Posterior vena cava (tissue), 2 donors: Measurements from ENCODE around the gene DPP10. TPM values are rescaled to one million over a fixed set of nuclear protein-coding genes. Genes with fewer than 3 reads are reported as not detected.

ENCODE experiments used
- DNase-seq: peaks from one replicate; pipeline ENCODE4 v3.0.0-alpha.2; 2020; ENCODE audit warnings: low spot score
- intact Hi-C, 2 donors: fragments of 100-400 bp; cut with DNase I; formaldehyde crosslinking; loops; one replicate each; pipeline versions ENCODE4 v1.14.1 to v1.14.2; 2022 to 2023
- total RNA-seq, 2 donors: library from RNA; stranded (reverse); fragmentation: NEBNext Ultra II Directional; extraction: Animal tissue kit (Norgen Biotek cat#: 25700); gene quantifications; one replicate each; pipeline ENCODE4 v1.2.1, GENCODE V29; 2021
- donor health status: DM: yes; HTN: yes; CAD: no.
- donor health status: DM: yes; HTN: yes; CAD: no.

Gene DPP10
- total RNA-seq, 2 donors from 2014 or later, result not detected

- DNase-seq, result no peak
- intact Hi-C loops, result no loop called here
Measured at GRCh38 chr2:114553027-114553426, 110.6 kb downstream of the DPP10 start.

DNA sequence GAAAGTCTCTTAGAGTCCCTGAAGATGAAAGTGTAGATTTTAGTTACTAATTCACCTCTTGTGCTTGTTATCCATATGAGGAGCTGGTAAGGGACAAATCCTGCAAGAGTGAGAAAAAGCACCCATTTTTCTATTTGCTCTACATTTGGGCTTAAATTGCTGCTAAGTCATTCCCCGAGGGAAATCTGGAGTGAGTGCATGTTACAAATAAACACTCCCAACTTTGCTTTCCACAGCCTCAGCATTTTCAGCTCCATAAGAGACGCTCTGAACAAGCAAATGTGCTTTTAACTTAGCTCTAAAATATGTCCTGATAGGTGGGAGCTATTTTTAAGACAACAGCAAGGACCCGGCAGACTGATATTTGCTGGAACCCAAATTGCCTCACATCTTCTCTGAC is 126.7 kb downstream of the DPP10 start:
- intact Hi-C loops, result no loop called here
- DNase-seq, result no peak

DNA sequence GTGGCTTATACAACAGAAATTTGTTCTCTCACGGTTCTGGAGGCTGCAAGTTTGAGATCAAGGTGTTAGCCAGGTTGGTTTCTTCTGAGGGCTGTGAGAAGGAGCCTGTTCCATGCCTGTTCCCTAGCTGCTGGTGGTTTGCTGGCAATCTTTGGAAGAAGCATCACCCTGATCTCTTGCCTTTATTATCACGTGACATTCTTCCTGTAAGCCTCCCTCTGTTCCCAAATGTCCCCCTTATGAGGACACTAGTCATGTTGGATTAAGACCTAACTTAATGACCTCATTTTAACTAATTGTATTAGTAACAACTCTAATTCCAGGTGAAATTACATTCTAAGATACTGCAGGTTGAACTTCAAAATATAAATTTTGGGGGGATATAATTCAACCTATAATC is 135.2 kb downstream of the DPP10 start:
- intact Hi-C loops, result no loop called here
- no peak for DNase-seq

DNA sequence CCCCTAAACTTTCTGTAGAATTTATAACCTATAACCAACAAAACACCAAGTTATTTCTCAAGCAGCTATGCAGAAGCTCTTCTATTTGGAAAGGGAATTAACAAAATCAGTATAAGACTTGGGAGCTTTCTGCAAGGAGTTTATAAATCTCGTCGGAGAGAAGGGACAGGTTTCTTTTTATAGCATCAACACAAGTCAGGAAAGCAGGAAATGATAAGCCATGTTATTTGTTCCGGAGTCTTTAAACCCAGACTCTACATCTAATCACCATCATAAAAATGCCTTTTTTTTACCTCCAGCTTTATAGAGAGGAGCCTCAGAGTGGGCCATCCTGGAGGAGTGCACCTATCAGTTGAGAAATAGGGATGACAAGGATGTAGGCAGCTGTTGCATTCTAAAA is 137.1 kb downstream of the DPP10 start:
- intact Hi-C loops, result no loop called here
- no peak for DNase-seq

- DNase-seq, result no peak
- intact Hi-C loops, result no loop called here
Measured at GRCh38 chr2:114580691-114581090, 138.2 kb downstream of the DPP10 start.

- DNase-seq, result no peak
- intact Hi-C loops, result no loop called here
Measured at GRCh38 chr2:114598329-114598728, 155.9 kb downstream of the DPP10 start.

DNA sequence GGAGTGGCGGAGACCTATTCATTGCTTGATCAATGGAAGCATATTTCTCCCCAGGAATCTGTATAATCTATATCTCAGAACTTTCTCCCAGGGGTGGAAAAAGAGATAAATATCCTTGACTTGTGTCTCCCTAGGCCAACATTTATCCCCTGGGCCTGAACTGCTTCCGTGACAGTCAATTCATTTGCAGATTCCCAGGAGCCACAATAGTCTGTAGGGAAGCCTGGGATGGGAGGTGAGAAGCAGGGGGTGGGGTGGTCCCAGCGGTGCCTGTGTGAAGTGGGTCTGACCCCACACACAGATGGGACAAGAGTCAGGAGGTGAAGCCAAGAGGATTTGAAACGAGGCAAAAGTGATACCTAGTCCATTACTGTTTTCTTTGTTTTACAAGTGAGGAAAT is 166.8 kb downstream of the DPP10 start:
- intact Hi-C loops, result no loop called here
- DNase-seq, result no peak

DNA sequence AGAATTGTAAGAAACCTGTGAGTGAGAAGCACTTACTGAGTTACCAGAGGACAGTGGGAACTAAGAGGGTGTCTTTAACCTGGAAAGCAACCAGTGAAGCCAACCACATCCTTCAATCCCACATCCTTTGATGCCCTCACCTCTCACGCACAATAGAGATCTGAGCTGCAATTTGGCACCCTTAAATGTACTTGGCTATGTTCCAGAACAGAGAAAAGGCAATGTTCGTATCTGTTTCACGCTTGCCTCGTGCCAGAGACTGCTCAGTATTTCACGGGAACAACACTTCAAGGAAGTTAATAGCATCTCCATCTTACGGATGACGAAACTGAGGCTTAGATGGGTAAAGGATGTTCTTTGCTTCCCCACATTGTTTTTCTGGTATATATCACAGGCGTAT is 167.4 kb downstream of the DPP10 start:
- intact Hi-C loops, result no loop called here
- no peak for DNase-seq

DNA sequence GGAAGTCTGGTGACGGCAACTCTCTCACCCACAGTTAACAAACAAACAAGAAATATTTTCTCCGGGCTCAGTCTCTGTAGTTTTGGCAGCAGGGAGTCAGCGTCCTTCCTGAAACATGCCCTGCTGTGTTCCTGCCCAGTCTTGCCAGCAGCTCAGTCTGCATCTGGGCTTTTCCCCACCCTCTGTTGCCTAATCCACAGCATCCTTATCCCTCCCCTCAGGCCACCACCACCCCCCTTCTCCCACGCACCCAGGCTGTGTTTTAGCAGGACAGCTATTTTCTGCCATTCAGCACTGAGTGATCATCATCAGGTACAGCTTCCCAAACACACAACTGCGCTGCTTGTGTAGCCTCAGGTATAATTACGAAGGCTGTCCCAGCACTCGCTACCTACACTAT is 168.2 kb downstream of the DPP10 start:
- DNase-seq, result no peak
- intact Hi-C loops, result no loop called here

- intact Hi-C loops, result no loop called here
Measured at GRCh38 chr2:114614592-114614991, 172.2 kb downstream of the DPP10 start.

GRCh38 chr2:114628481-114628880 is 186.0 kb downstream of the DPP10 start:
- intact Hi-C loops, result no loop called here
- no peak for DNase-seq

More at GRCh38 chr2:114614592-114614991, 172.2 kb downstream of the DPP10 start:
- no peak for DNase-seq

GRCh38 chr2:114631146-114631545 is 188.7 kb downstream of the DPP10 start:
- no peak for DNase-seq
- intact Hi-C loops, result no loop called here

DNA sequence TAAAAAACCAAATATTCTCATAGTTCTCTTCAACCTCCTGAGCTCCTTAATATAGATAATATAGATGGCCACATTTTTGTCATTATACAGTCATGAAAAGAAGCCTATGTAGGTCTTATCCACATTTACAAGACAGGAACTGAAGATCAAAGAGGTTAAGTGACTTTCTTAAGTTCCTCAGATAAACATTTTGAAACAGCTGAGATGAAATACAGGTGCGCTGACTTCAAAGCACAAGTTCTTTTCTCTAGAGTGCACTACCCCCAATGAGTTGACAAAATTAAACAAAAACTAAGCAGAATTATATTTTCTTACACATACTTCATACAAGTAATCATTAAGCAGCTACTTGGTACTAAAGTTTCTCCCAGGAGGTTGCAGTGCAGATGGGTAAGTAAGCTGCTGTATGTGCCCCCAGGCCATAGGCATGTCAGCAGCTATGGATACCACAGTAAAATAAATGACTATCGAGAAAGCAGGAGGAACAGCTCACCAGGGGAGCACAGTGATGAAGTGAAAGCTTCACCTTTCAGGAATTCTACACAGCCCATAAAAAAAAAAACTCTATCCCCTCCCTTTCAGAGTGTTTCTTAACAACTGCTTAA is 199.8 kb downstream of the DPP10 start:
- DNase-seq, result no peak
- intact Hi-C loops, result no loop called here

DNA sequence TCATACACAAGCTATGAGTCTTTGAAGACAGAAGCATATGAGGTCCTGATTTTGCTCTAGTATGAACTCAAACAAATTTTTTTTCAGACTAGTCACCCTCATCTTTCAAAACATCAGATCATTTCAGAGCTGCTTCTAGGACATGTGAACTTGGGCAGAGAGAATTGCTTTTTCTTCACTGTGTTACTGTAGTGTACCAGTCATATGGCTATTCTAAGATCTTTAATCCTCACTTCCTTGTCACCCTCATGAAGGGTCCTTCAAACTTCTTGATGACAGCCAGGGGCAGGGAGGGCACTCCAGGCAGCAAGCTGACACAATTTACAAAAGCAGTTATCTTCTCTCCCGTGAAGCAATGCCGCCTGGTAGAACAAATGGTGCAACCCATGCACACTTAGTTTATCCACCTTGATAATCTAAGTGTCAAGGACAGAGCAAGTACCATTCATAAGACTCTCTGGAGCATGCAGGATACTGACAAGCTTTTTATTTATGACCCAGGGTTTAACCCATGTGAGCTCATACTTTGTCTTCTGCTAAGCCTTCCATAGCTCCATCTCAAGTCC is 200.6 kb downstream of the DPP10 start:
- intact Hi-C loops, result no loop called here
- no peak for DNase-seq

DNA sequence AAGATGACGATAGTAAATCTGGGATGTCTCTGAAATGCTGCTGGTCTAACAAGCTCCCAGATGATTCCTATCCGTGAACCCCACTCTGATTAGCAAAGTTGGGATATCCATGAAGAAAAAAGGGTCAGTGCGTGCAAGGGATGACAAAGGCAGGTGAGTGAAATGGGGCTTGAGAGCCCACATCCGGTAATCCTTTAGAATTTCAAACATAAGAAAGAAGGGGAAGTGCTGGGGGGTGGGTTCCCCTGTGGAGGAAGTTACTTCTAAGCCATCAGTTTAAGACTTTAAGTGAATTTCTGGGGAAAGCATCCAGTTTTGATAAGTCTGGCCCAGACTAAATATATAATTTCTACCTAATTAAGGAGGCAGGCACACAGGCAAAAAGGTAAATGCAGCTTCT is 209.5 kb downstream of the DPP10 start:
- DNase-seq, result no peak
- intact Hi-C loops, result no loop called here

DNA sequence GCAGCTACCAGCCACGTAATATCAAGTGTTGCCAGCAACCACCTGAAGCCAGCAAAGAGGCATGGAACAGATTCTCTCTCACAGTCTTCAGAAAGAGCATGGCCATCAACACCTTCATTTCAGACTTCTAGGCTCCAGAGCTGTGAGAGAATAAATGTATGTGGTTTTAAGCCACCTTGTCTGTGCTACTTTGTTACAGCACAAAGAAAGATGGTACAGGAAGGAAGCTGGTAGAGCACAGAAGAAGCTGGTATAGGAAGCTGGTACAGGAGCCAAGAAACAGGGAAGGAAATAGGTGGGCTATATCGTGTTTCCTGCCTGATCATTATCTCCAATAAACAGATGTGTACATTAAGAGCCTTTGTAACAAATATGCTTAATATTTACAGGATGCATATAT is 217.4 kb downstream of the DPP10 start:
- intact Hi-C loops, result no loop called here
- DNase-seq, result no peak

GRCh38 chr2:114661971-114662939 is 219.8 kb downstream of the DPP10 start:
- DNase-seq, result peak; percentile 74
- intact Hi-C loops, result no loop called here

- no peak for DNase-seq
- intact Hi-C loops, result no loop called here
Measured at GRCh38 chr2:114668415-114668814, 226.0 kb downstream of the DPP10 start.

GRCh38 chr2:114683251-114683650 is 240.8 kb downstream of the DPP10 start:
- no peak for DNase-seq
- intact Hi-C loops, result no loop called here

DNA sequence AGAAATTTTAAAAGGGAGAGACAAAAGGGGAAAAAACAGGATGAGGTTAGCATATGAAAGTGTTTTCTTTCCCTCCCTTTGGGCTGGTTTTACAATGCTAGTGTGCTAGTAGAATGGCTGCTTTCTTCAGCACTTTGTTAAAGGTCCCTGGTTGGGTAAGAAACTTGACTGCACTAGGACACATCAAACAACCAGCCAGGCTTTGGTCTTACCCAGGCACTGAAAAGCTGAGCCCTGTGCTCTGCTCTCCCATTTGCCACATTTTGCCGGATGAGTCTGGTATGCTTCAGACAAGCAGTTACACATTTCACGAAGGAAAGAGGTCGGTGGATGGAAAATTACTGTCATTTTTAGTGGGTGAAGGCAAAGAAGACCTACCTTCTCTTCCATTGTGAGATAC is 242.0 kb downstream of the DPP10 start:
- no peak for DNase-seq
- intact Hi-C loops, result no loop called here

DNA sequence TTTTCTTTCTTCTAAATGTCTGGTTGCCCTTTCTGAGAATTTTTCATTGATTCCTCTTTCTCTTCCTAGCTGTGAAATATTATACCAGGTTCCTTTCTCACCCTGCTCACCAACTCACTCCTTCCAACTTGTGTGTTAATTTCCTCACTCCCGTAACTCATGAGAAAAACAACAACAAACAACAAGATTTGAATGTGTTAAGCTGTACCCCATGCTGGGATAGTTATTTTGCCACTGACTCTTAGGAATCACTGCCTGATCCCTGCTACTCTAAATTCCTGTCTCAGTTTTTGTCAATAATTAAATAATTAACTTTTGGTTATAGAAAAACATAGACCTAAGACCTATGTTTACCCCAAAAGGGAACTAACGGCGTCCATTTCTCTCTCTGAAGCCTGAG is 242.7 kb downstream of the DPP10 start:
- intact Hi-C loops, result no loop called here
- DNase-seq, result no peak
